PFSK-1 (cell line): Measurements from ENCODE around the gene SPTBN1.

Experiments
- FOXP2 ChIP-seq: optimal IDR thresholded peaks from 2 replicates; pipeline ENCODE3; 2011; ENCODE audit warnings: borderline replicate concordance, control low read depth, inconsistent platforms; ENCODE audit not compliant: insufficient read depth; ENCODE audit errors: extremely low read length, extremely low read depth
- POLR2AphosphoS5 ChIP-seq: IDR thresholded peaks from 2 replicates; pipeline ENCODE4 v1.6.1; 2012; ENCODE audit warnings: low read depth, mild to moderate bottlenecking, control low read depth, low read length, moderate library complexity
- REST ChIP-seq, 2 experiments: IDR thresholded peaks; 2 replicates each; pipeline versions ENCODE4 v1.6.1 to v1.8.0; 2011 to 2012; ENCODE audit warnings: low read depth in 2 of 2, low read length in 2 of 2, control low read depth in 1 of 2, inconsistent platforms in 1 of 2, mild to moderate bottlenecking in 1 of 2, moderate library complexity in 1 of 2; ENCODE audit not compliant: insufficient read depth in 1 of 2
- TAF1 ChIP-seq: IDR thresholded peaks from 2 replicates; pipeline ENCODE4 v1.6.1; 2012; ENCODE audit warnings: low read length, control low read depth, borderline replicate concordance; ENCODE audit not compliant: insufficient read depth

DNA sequence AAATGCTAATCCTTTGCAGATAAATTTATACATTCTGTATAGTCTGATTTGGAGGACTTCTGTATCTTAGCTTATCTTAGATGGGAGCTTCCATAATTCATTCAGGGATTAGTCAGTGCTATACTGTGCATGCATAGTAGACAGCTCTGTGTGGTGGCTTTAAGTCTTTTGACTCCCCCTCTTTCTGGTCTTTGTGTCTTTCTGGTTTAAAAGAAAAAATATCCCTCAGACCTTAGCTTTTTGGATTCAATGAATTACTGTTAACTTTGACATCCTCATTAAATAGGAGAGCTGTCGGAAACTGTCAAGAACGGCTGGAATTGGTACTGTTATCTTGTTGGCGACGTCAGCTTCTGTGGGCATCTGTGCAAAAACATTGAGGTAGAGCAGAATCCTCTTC, 130.4 kb downstream of the SPTBN1 start:
- TF ChIP-seq REST (IDR thresholded peaks at IDR 0.05; ENCODE audit: insufficient read depth in 1 of 2, low read depth in 2 of 2, low read length in 2 of 2) (no peak), TAF1 (no peak), POLR2AphosphoS5 (no peak), FOXP2 (no peak)
